Measurements from ENCODE around the gene MOB3A. TPM values are rescaled to one million over a fixed set of nuclear protein-coding genes. Genes with fewer than 3 reads are reported as not detected.

Gene MOB3A
- total RNA-seq, 1 experiment from 2014 or later: 9.7 TPM

- Histone ChIP-seq H3K27me3 (no peaks in the 10 kb centered on the region), H3K9me3 (no peaks in the 10 kb centered on the region), H3K4me3 (no peak overlapping the region), H3K36me3 (no peaks in the 10 kb centered on the region; the same call in none of the 2 replicates)
- no peak for DNase-seq
Observed at GRCh38 chr19:2079076-2079864, 16.9 kb downstream of the MOB3A start.

- H3K4me3 ChIP-seq: no peak overlapping the region
- DNase-seq: no peak
- no peaks in the 10 kb centered on the region for H3K27me3 ChIP-seq
- H3K9me3 ChIP-seq: no peaks in the 10 kb centered on the region
- H3K36me3 ChIP-seq: no peaks in the 10 kb centered on the region; the same call in 1 of the 2 replicates
Observed at GRCh38 chr19:2077833-2078619, 18.1 kb downstream of the MOB3A start.

- no peaks in the 10 kb centered on the region; the same call in 1 of the 2 replicates for H3K36me3 ChIP-seq
- no peak for DNase-seq
- H3K27me3 ChIP-seq: no peaks in the 10 kb centered on the region
- H3K9me3 ChIP-seq: no peaks in the 10 kb centered on the region
- H3K4me3 ChIP-seq: no peak overlapping the region
Observed at GRCh38 chr19:2077398-2077797, 18.7 kb downstream of the MOB3A start.

GRCh38 chr19:2076526-2076944 is 19.6 kb downstream of the MOB3A start:
- Histone ChIP-seq H3K4me3 (no peak overlapping the region), H3K36me3 (no peaks in the 10 kb centered on the region; the same call in 1 of the 2 replicates), H3K9me3 (no peaks in the 10 kb centered on the region), H3K27me3 (no peaks in the 10 kb centered on the region)
- DNase-seq: no peak

GRCh38 chr19:2072757-2073551 is 23.2 kb downstream of the MOB3A start:
- no peak for DNase-seq
- no peaks in the 10 kb centered on the region; the same call in 1 of the 2 replicates for H3K36me3 ChIP-seq
- H3K27me3 ChIP-seq: no peaks in the 10 kb centered on the region
- H3K9me3 ChIP-seq: no peaks in the 10 kb centered on the region
- no peak overlapping the region for H3K4me3 ChIP-seq

- DNase-seq: no peak
- Histone ChIP-seq H3K4me3 (no peak overlapping the region), H3K9me3 (no peaks in the 10 kb centered on the region), H3K27me3 (no peaks in the 10 kb centered on the region), H3K36me3 (no peaks in the 10 kb centered on the region; the same call in 1 of the 2 replicates)
Observed at GRCh38 chr19:2070986-2071673, 25.0 kb downstream of the MOB3A start.

- H3K4me3 ChIP-seq: no peak overlapping the region
- H3K9me3 ChIP-seq: no peaks in the 10 kb centered on the region
- DNase-seq: no peak
- no peaks in the 10 kb centered on the region; the same call in 1 of the 2 replicates for H3K36me3 ChIP-seq
- no peaks in the 10 kb centered on the region for H3K27me3 ChIP-seq
Observed at GRCh38 chr19:2070436-2070827, 25.7 kb downstream of the MOB3A start.

- DNase-seq: no peak
- Histone ChIP-seq H3K9me3 (no peaks in the 10 kb centered on the region), H3K27me3 (no peaks in the 10 kb centered on the region), H3K36me3 (no peaks in the 10 kb centered on the region), H3K4me3 (no peak overlapping the region)
Observed at GRCh38 chr19:2064788-2065524, 31.2 kb downstream of the MOB3A start.

GRCh38 chr19:2064395-2064787 is 31.7 kb downstream of the MOB3A start:
- DNase-seq: no peak
- no peaks in the 10 kb centered on the region for H3K27me3 ChIP-seq
- no peaks in the 10 kb centered on the region for H3K9me3 ChIP-seq
- H3K36me3 ChIP-seq: no peaks in the 10 kb centered on the region
- no peak overlapping the region for H3K4me3 ChIP-seq

GRCh38 chr19:2063824-2064223 is 32.3 kb downstream of the MOB3A start:
- Histone ChIP-seq H3K4me3 (no peak overlapping the region), H3K27me3 (no peaks in the 10 kb centered on the region), H3K36me3 (no peaks in the 10 kb centered on the region), H3K9me3 (no peaks in the 10 kb centered on the region)
- no peak for DNase-seq

- Histone ChIP-seq H3K36me3 (no peaks in the 10 kb centered on the region), H3K9me3 (no peaks in the 10 kb centered on the region), H3K4me3 (no peak overlapping the region), H3K27me3 (no peaks in the 10 kb centered on the region)
- DNase-seq: no peak
Observed at GRCh38 chr19:2062770-2063169, 33.4 kb downstream of the MOB3A start.

- DNase-seq: no peak
- Histone ChIP-seq H3K9me3 (no peaks in the 10 kb centered on the region), H3K27me3 (no peaks in the 10 kb centered on the region), H3K4me3 (no peak overlapping the region), H3K36me3 (no peaks in the 10 kb centered on the region)
Observed at GRCh38 chr19:2062389-2062729, 33.8 kb downstream of the MOB3A start.

GRCh38 chr19:2061495-2062388 is 34.4 kb downstream of the MOB3A start:
- peak overlapping the region; percentile 59 for H3K4me3 ChIP-seq

GRCh38 chr19:2060884-2061494 is 35.1 kb downstream of the MOB3A start:
- H3K4me3 ChIP-seq: peak overlapping the region; percentile 59
- H3K27me3 ChIP-seq: no peaks in the 10 kb centered on the region
- H3K9me3 ChIP-seq: no peaks in the 10 kb centered on the region
- no peaks in the 10 kb centered on the region for H3K36me3 ChIP-seq
- peak; percentile 76 for DNase-seq

More at GRCh38 chr19:2061495-2062388, 34.4 kb downstream of the MOB3A start:
- no peaks in the 10 kb centered on the region for H3K36me3 ChIP-seq
- H3K9me3 ChIP-seq: no peaks in the 10 kb centered on the region
- DNase-seq: peak; percentile 92
- H3K27me3 ChIP-seq: no peaks in the 10 kb centered on the region

Data from MG63 (cell line).